Activated B cell treated with CpG ODN at 0.5 μM for 24 hours (primary cell): ENCODE results near the gene MRGPRG. TPM values are rescaled to one million over a fixed set of nuclear protein-coding genes. Genes with fewer than 3 reads are reported as not detected.

Experiments used
- ATAC-seq: fragments of 200-7000 bp; cut with Tn5 transposase; one replicate; pipeline ENCODE4 v1.10.0; 2021; ENCODE audit warnings: low read depth, mild to moderate bottlenecking, moderate library complexity
- CTCF ChIA-PET: fragments of 350-600 bp; sonication (Branson Sonifier 250); formaldehyde crosslinking; loops from one replicate; lab custom pipeline; 2021; ENCODE audit warnings: antibody characterized with exemption; lab: Charles Lee
- POLR2A ChIA-PET: fragments of 350-600 bp; sonication (Branson Sonifier 250); formaldehyde crosslinking; loops from one replicate; lab custom pipeline; 2021; ENCODE audit warnings: antibody characterized with exemption; lab: Charles Lee
- DNase-seq: peaks from one replicate; pipeline ENCODE4 v3.0.0; 2022
- H3K27ac Mint-ChIP-seq: one replicate; pipeline ENCODE4 v1.8.0; 2020; ENCODE audit warnings: mixed read lengths
- H3K27me3 Mint-ChIP-seq: one replicate; pipeline ENCODE4 v1.8.0; 2021; ENCODE audit warnings: mixed read lengths
- H3K36me3 Mint-ChIP-seq: one replicate; pipeline ENCODE4 v1.8.0; 2021; ENCODE audit warnings: low read depth, mixed read lengths
- H3K4me1 Mint-ChIP-seq: one replicate; pipeline ENCODE4 v1.8.0; 2021; ENCODE audit warnings: mixed read lengths
- H3K4me3 Mint-ChIP-seq: one replicate; pipeline ENCODE4 v1.8.0; 2020; ENCODE audit warnings: mild to moderate bottlenecking, mixed read lengths
- H3K9me3 Mint-ChIP-seq: one replicate; pipeline ENCODE4 v1.8.0; 2020; ENCODE audit warnings: mixed read lengths
- intact Hi-C: fragments of 100-400 bp; cut with micrococcal nuclease; formaldehyde crosslinking; loops from one replicate; pipeline ENCODE4 v1.15.1; 2024
- total RNA-seq: library from RNA; stranded (reverse); gene quantifications from 2 replicates; pipeline ENCODE4 v1.2.3, GENCODE V29; 2022
- TF ChIP-seq, protein P1 (sequence below): fragments of 200-600 bp; IDR thresholded peaks from one replicate; pipeline ENCODE4 v1.8.0; 2022; ENCODE audit warnings: antibody characterized with exemption, mild to moderate bottlenecking

The MRGPRG gene
- total RNA-seq, 1 donor from 2014 or later = not detected

- Mint-ChIP-seq H3K9me3 (no peaks in the 10 kb centered on the region), H3K27ac (no peak overlapping the region), H3K4me3 (no peak overlapping the region), H3K27me3 (peaks cover 3% of the 10 kb centered on the region), H3K36me3 (no peaks in the 10 kb centered on the region), H3K4me1 (no peaks in the 10 kb centered on the region)
- DNase-seq (no peak), ATAC-seq (no peak)
- POLR2A ChIA-PET = no interaction called here
- CTCF ChIA-PET = no interaction called here
- intact Hi-C loops = no loop called here
- TF ChIP-seq, protein P1, sequence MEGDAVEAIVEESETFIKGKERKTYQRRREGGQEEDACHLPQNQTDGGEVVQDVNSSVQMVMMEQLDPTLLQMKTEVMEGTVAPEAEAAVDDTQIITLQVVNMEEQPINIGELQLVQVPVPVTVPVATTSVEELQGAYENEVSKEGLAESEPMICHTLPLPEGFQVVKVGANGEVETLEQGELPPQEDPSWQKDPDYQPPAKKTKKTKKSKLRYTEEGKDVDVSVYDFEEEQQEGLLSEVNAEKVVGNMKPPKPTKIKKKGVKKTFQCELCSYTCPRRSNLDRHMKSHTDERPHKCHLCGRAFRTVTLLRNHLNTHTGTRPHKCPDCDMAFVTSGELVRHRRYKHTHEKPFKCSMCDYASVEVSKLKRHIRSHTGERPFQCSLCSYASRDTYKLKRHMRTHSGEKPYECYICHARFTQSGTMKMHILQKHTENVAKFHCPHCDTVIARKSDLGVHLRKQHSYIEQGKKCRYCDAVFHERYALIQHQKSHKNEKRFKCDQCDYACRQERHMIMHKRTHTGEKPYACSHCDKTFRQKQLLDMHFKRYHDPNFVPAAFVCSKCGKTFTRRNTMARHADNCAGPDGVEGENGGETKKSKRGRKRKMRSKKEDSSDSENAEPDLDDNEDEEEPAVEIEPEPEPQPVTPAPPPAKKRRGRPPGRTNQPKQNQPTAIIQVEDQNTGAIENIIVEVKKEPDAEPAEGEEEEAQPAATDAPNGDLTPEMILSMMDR = no peak
These were observed 12.9 kb upstream of the MRGPRG start for GRCh38 chr11:3231550-3231850.

GRCh38 chr11:3230636-3231549, 12.3 kb upstream of the MRGPRG start:
- CTCF ChIA-PET = no interaction called here
- Mint-ChIP-seq H3K4me3 (no peak overlapping the region), H3K36me3 (no peaks in the 10 kb centered on the region), H3K27me3 (peaks cover 3% of the 10 kb centered on the region), H3K9me3 (no peaks in the 10 kb centered on the region), H3K27ac (no peak overlapping the region), H3K4me1 (no peaks in the 10 kb centered on the region)
- TF ChIP-seq, protein P1 = no peak
- POLR2A ChIA-PET = no interaction called here
- no peak for DNase-seq
- intact Hi-C loops = no loop called here
- no peak for ATAC-seq

- Mint-ChIP-seq H3K27me3 (peaks cover 3% of the 10 kb centered on the region), H3K36me3 (no peaks in the 10 kb centered on the region), H3K4me1 (no peaks in the 10 kb centered on the region), H3K9me3 (no peaks in the 10 kb centered on the region), H3K27ac (no peak overlapping the region), H3K4me3 (no peak overlapping the region)
- TF ChIP-seq, protein P1 = no peak
- intact Hi-C loops = no loop called here
- ChIA-PET POLR2A (no interaction called here), CTCF (no interaction called here)
- no peak for ATAC-seq
- DNase-seq = no peak
These were observed 11.3 kb upstream of the MRGPRG start for GRCh38 chr11:3229673-3230630.

GRCh38 chr11:3228445-3228829, 9.8 kb upstream of the MRGPRG start:
- POLR2A ChIA-PET = no interaction called here
- no peaks in the 10 kb centered on the region for H3K9me3 Mint-ChIP-seq
- no peaks in the 10 kb centered on the region for H3K36me3 Mint-ChIP-seq
- intact Hi-C loops = no loop called here
- CTCF ChIA-PET = no interaction called here
- H3K27ac Mint-ChIP-seq = no peak overlapping the region
- no peaks in the 10 kb centered on the region for H3K4me1 Mint-ChIP-seq
- H3K27me3 Mint-ChIP-seq = peaks cover 9% of the 10 kb centered on the region
- no peak for ATAC-seq
- H3K4me3 Mint-ChIP-seq = no peak overlapping the region
- DNase-seq = no peak
- TF ChIP-seq, protein P1 = no peak
